HFFc6 (cell line): Measurements from ENCODE around the gene RAB7A. TPM values are rescaled to one million over a fixed set of nuclear protein-coding genes. Genes with fewer than 3 reads are reported as not detected.

Experiments
- DNase-seq: peaks from one replicate; pipeline ENCODE4 v3.0.0-alpha.2; 2018
- H3K27ac Mint-ChIP-seq: 2 replicates; pipeline ENCODE4 v1.8.0; 2020; ENCODE audit warnings: mild to moderate bottlenecking, mixed read lengths
- H3K27me3 Mint-ChIP-seq: 2 replicates; pipeline ENCODE4 v1.8.0; 2021; ENCODE audit warnings: mild to moderate bottlenecking, moderate library complexity, mixed read lengths; ENCODE audit not compliant: insufficient read depth
- H3K36me3 Mint-ChIP-seq: 2 replicates; pipeline ENCODE4 v1.8.0; 2021; ENCODE audit warnings: low read depth, mixed read lengths
- H3K4me1 Mint-ChIP-seq: 2 replicates; pipeline ENCODE4 v1.8.0; 2020; ENCODE audit warnings: low read depth, mixed read lengths
- H3K4me3 Mint-ChIP-seq: 2 replicates; pipeline ENCODE4 v1.8.0; 2020; ENCODE audit warnings: mild to moderate bottlenecking, moderate library complexity, mixed read lengths
- H3K9me3 Mint-ChIP-seq: 2 replicates; pipeline ENCODE4 v1.8.0; 2020; ENCODE audit warnings: mild to moderate bottlenecking, mixed read lengths
- total RNA-seq, 6 experiments: library from RNA; stranded (reverse); fragmentation: NEBNext Ultra II Directional; extraction: Animal tissue kit (Norgen Biotek cat#: 25700); gene quantifications; 2 replicates in 1 of 6; 3 replicates in 5 of 6; pipeline ENCODE4 v1.2.3, GENCODE V29; 2021
- TF ChIP-seq, protein P1 (sequence below): fragments of 200-600 bp; sonication (generic); IDR thresholded peaks from 2 replicates; pipeline ENCODE4 v1.5.0; 2021; ENCODE audit warnings: antibody characterized with exemption, mild to moderate bottlenecking

The RAB7A gene
- total RNA-seq, 6 experiments from 2014 or later, result 311 to 355 (median 323) TPM

DNA sequence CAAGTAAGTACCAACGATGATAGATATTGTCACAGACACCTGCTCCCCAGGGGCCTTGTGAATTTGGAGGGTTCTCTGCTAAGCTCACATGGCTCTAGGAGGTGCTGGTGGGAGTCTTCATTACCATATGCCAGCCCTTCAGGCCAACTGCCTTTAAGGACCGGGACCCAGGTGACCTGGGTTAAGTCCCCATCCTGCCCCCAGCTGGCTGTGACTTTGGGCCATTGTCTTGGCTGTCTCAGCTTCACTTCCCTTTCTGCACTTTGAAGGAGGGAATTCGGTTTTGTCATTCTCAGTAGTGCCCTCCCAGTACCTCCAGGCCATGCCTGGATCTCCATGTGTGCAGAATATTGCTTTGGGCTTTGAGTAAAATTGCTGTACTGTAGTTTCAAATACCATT, 80.6 kb downstream of the RAB7A start:
- TF ChIP-seq, protein P1, sequence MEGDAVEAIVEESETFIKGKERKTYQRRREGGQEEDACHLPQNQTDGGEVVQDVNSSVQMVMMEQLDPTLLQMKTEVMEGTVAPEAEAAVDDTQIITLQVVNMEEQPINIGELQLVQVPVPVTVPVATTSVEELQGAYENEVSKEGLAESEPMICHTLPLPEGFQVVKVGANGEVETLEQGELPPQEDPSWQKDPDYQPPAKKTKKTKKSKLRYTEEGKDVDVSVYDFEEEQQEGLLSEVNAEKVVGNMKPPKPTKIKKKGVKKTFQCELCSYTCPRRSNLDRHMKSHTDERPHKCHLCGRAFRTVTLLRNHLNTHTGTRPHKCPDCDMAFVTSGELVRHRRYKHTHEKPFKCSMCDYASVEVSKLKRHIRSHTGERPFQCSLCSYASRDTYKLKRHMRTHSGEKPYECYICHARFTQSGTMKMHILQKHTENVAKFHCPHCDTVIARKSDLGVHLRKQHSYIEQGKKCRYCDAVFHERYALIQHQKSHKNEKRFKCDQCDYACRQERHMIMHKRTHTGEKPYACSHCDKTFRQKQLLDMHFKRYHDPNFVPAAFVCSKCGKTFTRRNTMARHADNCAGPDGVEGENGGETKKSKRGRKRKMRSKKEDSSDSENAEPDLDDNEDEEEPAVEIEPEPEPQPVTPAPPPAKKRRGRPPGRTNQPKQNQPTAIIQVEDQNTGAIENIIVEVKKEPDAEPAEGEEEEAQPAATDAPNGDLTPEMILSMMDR, result no peak
- DNase-seq, result no peak
- no peaks in the 10 kb centered on the region for H3K9me3 Mint-ChIP-seq
- H3K4me1 Mint-ChIP-seq, result peaks cover 49% of the 10 kb centered on the region
- H3K36me3 Mint-ChIP-seq, result peaks cover 53% of the 10 kb centered on the region
- no peaks in the 10 kb centered on the region for H3K27me3 Mint-ChIP-seq
- H3K27ac Mint-ChIP-seq, result peak overlapping the region; percentile 71
- no peak overlapping the region for H3K4me3 Mint-ChIP-seq

DNA sequence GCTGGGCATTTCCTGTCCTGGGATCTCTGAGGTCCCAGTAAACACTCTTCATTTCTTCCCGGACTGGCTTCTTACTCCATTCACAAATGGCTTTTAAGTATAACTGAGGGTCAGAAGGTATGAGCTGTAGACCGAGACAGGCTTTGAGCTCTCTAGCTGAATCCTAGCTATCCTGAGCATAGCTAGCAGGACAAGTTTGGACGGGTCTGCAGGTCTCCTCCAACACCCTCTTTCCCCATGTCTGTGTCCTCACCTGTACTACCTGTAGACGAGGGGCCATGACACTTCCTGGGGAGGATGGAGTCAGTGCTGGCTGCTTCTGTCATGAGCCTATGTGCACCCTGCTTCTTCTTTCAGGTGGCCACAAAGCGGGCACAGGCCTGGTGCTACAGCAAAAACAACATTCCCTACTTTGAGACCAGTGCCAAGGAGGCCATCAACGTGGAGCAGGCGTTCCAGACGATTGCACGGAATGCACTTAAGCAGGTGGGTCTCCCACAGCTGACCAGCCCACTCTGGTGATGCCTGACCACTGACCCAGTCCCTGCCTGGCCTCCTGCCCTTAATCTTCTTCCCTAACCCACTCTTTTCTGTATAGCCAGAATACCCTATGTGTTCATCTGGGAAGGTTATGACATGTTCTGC, 81.3 kb downstream of the RAB7A start:
- Mint-ChIP-seq H3K36me3 (peaks cover 50% of the 10 kb centered on the region), H3K9me3 (no peaks in the 10 kb centered on the region), H3K4me3 (no peak overlapping the region), H3K27me3 (no peaks in the 10 kb centered on the region), H3K27ac (no peak overlapping the region), H3K4me1 (peaks cover 42% of the 10 kb centered on the region)
- TF ChIP-seq, protein P1, result no peak
- no peak for DNase-seq

DNA sequence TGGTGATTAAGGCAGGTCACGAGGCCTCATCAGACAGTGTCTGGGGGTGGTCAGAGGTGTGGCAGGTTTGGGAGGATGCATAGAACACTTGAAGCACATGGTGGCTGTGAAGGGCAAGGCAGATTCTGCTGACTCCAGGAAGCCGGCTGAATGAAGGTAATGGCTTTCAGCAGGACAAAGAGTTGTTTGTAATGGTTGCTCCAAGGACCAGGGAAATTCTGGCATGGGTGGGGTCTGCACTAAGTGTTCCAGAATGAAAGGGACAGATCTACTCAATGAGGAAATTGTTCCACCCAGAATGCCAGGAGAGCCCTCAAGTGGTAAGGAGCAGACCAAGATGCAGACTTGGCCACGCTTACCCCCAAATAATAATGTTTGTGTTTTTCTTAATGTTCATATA, 82.7 kb downstream of the RAB7A start:
- H3K4me1 Mint-ChIP-seq, result peaks cover 35% of the 10 kb centered on the region
- DNase-seq, result no peak
- TF ChIP-seq, protein P1, result no peak
- peaks cover 55% of the 10 kb centered on the region for H3K36me3 Mint-ChIP-seq
- H3K27ac Mint-ChIP-seq, result no peak overlapping the region
- H3K9me3 Mint-ChIP-seq, result no peaks in the 10 kb centered on the region
- no peak overlapping the region for H3K4me3 Mint-ChIP-seq
- H3K27me3 Mint-ChIP-seq, result no peaks in the 10 kb centered on the region

DNA sequence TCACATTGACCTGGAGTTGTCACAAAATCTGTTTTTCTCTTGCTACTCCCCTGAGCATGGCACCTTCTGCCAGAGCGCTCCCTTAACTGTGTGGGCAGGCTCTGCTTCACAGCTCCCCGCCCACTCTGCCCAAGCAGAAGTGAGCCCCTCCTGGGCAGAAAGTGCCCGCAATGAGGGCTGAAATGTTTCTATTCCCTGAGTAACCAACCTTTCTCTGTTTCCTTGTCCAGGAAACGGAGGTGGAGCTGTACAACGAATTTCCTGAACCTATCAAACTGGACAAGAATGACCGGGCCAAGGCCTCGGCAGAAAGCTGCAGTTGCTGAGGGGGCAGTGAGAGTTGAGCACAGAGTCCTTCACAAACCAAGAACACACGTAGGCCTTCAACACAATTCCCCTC, 87.1 kb downstream of the RAB7A start:
- H3K36me3 Mint-ChIP-seq, result peaks cover 53% of the 10 kb centered on the region
- TF ChIP-seq, protein P1, result no peak

DNA sequence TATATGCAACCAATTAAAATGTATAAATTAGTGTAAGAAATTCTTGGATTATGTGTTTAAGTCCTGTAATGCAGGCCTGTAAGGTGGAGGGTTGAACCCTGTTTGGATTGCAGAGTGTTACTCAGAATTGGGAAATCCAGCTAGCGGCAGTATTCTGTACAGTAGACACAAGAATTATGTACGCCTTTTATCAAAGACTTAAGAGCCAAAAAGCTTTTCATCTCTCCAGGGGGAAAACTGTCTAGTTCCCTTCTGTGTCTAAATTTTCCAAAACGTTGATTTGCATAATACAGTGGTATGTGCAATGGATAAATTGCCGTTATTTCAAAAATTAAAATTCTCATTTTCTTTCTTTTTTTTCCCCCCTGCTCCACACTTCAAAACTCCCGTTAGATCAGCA, 88.1 kb downstream of the RAB7A start:
- H3K4me1 Mint-ChIP-seq, result no peaks in the 10 kb centered on the region
- H3K27me3 Mint-ChIP-seq, result peaks cover 3% of the 10 kb centered on the region; the same call in 1 of the 2 replicates
- TF ChIP-seq, protein P1, result no peak
- H3K4me3 Mint-ChIP-seq, result no peak overlapping the region
- DNase-seq, result no peak
- no peaks in the 10 kb centered on the region for H3K9me3 Mint-ChIP-seq
- no peak overlapping the region for H3K27ac Mint-ChIP-seq
- H3K36me3 Mint-ChIP-seq, result peaks cover 56% of the 10 kb centered on the region

More for the DNA sequence above, 87.1 kb downstream of the RAB7A start:
- no peaks in the 10 kb centered on the region for H3K4me1 Mint-ChIP-seq
- DNase-seq, result no peak
- no peak overlapping the region for H3K4me3 Mint-ChIP-seq
- no peaks in the 10 kb centered on the region for H3K9me3 Mint-ChIP-seq
- H3K27me3 Mint-ChIP-seq, result peaks cover 3% of the 10 kb centered on the region; the same call in 1 of the 2 replicates
- 0 out of 2 replicates have a peak overlapping the region, but pooled peaks have one; percentile 2 for H3K27ac Mint-ChIP-seq
